ENCODE measurements around the gene GTF2F1. TPM values are rescaled to one million over a fixed set of nuclear protein-coding genes. Genes with fewer than 3 reads are reported as not detected.

GTF2F1 gene
- total RNA-seq, 4 donors from 2014 or later, result 42.2 to 166 (median 56.1) TPM

DNA sequence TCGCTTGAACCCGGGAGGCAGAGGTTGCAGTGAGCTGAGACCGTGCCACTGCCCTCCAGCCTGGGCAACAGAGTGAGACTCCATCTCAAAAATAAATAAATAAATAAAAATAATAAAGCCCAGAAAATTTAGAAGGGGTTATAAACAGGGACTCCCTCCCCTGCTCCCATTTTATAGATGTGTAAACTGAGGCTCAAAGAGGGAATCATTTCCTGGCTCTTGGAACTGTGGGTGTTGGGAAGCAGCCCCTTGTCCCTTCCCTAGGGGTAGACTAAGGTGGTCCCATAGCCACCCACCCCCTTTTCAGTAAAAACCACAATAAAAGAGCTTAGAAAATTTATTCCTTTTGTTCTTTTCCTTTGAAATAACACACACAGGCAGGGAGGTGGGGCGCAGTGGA, 46.8 kb upstream of the GTF2F1 start:
- TF ChIP-seq EP300 (IDR thresholded peaks at IDR 0.05; ENCODE audit: low read depth) (no peak), POLR2A (IDR thresholded peaks at IDR 0.05) (no peak), POLR2AphosphoS5 (IDR thresholded peaks at IDR 0.05) (no peak)
- TF ChIP-seq, protein P1, sequence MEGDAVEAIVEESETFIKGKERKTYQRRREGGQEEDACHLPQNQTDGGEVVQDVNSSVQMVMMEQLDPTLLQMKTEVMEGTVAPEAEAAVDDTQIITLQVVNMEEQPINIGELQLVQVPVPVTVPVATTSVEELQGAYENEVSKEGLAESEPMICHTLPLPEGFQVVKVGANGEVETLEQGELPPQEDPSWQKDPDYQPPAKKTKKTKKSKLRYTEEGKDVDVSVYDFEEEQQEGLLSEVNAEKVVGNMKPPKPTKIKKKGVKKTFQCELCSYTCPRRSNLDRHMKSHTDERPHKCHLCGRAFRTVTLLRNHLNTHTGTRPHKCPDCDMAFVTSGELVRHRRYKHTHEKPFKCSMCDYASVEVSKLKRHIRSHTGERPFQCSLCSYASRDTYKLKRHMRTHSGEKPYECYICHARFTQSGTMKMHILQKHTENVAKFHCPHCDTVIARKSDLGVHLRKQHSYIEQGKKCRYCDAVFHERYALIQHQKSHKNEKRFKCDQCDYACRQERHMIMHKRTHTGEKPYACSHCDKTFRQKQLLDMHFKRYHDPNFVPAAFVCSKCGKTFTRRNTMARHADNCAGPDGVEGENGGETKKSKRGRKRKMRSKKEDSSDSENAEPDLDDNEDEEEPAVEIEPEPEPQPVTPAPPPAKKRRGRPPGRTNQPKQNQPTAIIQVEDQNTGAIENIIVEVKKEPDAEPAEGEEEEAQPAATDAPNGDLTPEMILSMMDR (IDR thresholded peaks at IDR 0.05), result no peak
- Histone ChIP-seq H3K27me3 (no peaks in the 10 kb centered on the region), H3K27ac (no peak overlapping the region), H3K36me3 (peaks cover 0 to 4% (median 0%) of the 10 kb centered on the region in 4 donors), H3K4me3 (no peak overlapping the region), H3K9me3 (no peaks in the 10 kb centered on the region), H3K4me1 (no peaks in the 10 kb centered on the region)
- intact Hi-C loops (cut with DNase I; ENCODE audit: low total_unique reads), result no loop called here
- in situ Hi-C loops (cut with MboI; ENCODE audit: low pct_ligation_motif_present in 1 of 4, low pct_unique_long_range_greater_than_20kb in 1 of 4, low sequenced_read_pairs in 3 of 4), result no loop called here
- no peak for DNase-seq
- 85% methylated on average over 4 of the region's 4 CpGs; no CpG with 5 or more reads in 1 of the 2 donors for WGBS, 2 donors (ENCODE audit: low coverage in 1 of 2)

DNA sequence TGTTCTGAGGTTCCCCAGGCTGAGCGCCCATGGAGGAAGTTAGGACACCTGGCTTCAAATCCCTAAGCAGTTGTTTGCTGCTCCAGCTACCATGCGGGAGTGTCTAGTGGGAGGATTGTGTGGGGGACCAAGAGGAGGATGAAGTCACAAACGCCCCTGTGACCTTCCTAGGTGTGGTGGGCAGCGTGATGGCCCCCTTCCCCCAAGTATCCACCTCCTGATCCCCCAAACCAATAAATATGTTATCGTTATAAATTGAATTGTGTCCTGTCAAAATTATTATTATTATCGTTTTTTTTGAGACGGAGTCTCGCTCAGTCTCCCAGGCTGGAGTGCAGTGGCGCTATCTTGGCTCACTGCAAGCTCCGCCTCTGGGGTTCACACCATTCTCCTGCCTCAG, 40.7 kb upstream of the GTF2F1 start, which contains the start of gene SLC25A41:
SLC25A41 (minus strand) TSS at position 101 of the 400 bp plus-strand sequence; CDS start at position 31, 70 bp downstream.
- Histone ChIP-seq H3K9me3 (no peaks in the 10 kb centered on the region), H3K4me1 (no peaks in the 10 kb centered on the region), H3K36me3 (no peaks in the 10 kb centered on the region), H3K27me3 (no peaks in the 10 kb centered on the region), H3K27ac (no peak within 1 kb of the TSS), H3K4me3 (no peak within 1 kb of the TSS)
- in situ Hi-C loops (cut with MboI; ENCODE audit: low pct_ligation_motif_present in 1 of 4, low pct_unique_long_range_greater_than_20kb in 1 of 4, low sequenced_read_pairs in 3 of 4) (no loop called here), intact Hi-C loops (cut with DNase I; ENCODE audit: low total_unique reads) (no loop called here)
- WGBS, 2 donors (ENCODE audit: low coverage in 1 of 2), result 92% methylated on average over 10 of the region's 10 CpGs; no CpG with 5 or more reads in 1 of the 2 donors
- no peak for TF ChIP-seq POLR2A (IDR thresholded peaks at IDR 0.05)
- TF ChIP-seq, protein P1 (IDR thresholded peaks at IDR 0.05), result no peak
- TF ChIP-seq POLR2AphosphoS5 (IDR thresholded peaks at IDR 0.05), result no peak
- TF ChIP-seq EP300 (IDR thresholded peaks at IDR 0.05; ENCODE audit: low read depth), result no peak
- DNase-seq, result no peak

DNA sequence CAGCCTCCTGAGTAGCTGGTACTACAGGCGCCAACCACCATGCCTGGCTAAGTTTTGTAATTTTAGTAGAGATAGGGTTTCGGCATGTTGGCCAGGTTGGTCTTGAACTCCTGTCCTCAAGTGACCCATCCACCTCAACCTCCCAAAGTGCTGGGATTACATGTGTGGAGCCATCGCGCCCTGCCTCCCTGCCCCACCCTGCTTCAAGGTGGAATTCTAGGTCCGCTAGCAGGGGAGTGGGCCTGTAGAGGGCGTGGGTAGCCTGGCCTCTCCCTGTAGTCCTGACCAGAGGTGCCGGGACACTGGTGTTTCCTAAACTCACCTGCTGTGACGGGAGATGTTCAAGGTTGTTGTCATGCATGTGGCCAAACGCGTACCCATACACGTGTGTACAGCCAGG, 40.2 kb upstream of the GTF2F1 start:
- TF ChIP-seq, protein P1 (IDR thresholded peaks at IDR 0.05), result no peak
- no peak for TF ChIP-seq POLR2A (IDR thresholded peaks at IDR 0.05)
- Histone ChIP-seq H3K36me3 (no peaks in the 10 kb centered on the region), H3K27ac (no peak overlapping the region), H3K9me3 (no peaks in the 10 kb centered on the region), H3K4me1 (no peaks in the 10 kb centered on the region), H3K4me3 (no peak overlapping the region), H3K27me3 (no peaks in the 10 kb centered on the region)
- 85 to 88% methylated on average over 1 to 11 of the region's 11 CpGs for WGBS, 2 donors (ENCODE audit: low coverage in 1 of 2)
- intact Hi-C loops (cut with DNase I; ENCODE audit: low total_unique reads) (no loop called here), in situ Hi-C loops (cut with MboI; ENCODE audit: low pct_ligation_motif_present in 1 of 4, low pct_unique_long_range_greater_than_20kb in 1 of 4, low sequenced_read_pairs in 3 of 4) (no loop called here)
- DNase-seq, result no peak

DNA sequence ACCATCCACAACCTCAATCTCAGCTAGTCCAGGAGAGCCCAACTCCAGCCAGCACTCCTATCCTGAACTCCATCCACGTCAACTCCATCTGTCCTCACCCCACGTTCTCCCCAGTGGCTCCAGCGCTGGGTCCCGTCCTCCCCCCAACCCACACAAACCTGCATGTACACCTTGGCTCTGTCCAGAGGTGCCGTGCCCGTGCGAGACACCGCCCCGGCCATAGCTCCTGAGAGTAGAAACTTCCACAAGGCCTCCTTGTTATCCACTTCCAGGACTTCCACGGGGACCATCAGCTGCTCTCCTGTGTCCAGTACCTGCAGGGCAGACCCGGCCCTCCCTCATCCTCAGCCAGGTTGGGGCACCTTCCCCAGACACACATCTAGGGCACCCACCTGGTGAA, 38.9 kb upstream of the GTF2F1 start:
- Histone ChIP-seq H3K9me3 (no peaks in the 10 kb centered on the region), H3K27me3 (no peaks in the 10 kb centered on the region), H3K27ac (no peak overlapping the region), H3K36me3 (no peaks in the 10 kb centered on the region), H3K4me3 (no peak overlapping the region), H3K4me1 (no peaks in the 10 kb centered on the region)
- 90 to 100% methylated on average over 1 to 11 of the region's 11 CpGs for WGBS, 2 donors (ENCODE audit: low coverage in 1 of 2)
- TF ChIP-seq, protein P1 (IDR thresholded peaks at IDR 0.05), result no peak
- DNase-seq, result no peak
- in situ Hi-C loops (cut with MboI; ENCODE audit: low pct_ligation_motif_present in 1 of 4, low pct_unique_long_range_greater_than_20kb in 1 of 4, low sequenced_read_pairs in 3 of 4) (no loop called here), intact Hi-C loops (cut with DNase I; ENCODE audit: low total_unique reads) (no loop called here)

Data from transverse colon (tissue), 4 donors.